HG03108 (cell line): Measurements from ENCODE around the gene CALN1.
"Not testable (repeated sequence)": the region's sequence is repeated elsewhere in the genome, so short reads cannot be mapped to it uniquely, and the experiment has no call there.

Source experiments
- ATAC-seq: cut with Tn5 transposase; IDR thresholded peaks from one replicate; pipeline ENCODE4 v1.9.1; 2021; ENCODE audit warnings: moderate library complexity; ENCODE audit not compliant: unreplicated experiment

Gene CALN1

DNA sequence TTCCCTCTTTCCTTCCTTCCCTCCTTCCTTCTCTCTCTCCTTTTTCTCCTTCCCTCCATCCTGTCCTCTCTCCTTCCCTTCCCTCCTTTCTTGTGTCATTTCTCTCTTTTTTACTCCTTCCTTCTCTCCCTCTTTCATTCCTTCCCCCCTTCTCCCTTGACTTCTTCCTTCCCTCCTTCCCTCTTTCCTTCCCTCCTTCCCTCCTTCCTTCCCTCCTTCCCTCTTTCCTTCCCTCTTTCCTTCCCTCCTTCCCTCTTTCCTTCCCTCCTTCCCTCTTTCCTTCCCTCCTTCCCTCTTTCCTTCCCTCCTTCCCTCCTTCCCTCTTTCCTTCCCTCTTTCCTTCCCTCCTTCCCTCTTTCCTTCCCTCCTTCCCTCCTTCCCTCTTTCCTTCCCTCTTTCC, 203.1 kb downstream of the CALN1 start:
- ATAC-seq: not testable (repeated sequence)

DNA sequence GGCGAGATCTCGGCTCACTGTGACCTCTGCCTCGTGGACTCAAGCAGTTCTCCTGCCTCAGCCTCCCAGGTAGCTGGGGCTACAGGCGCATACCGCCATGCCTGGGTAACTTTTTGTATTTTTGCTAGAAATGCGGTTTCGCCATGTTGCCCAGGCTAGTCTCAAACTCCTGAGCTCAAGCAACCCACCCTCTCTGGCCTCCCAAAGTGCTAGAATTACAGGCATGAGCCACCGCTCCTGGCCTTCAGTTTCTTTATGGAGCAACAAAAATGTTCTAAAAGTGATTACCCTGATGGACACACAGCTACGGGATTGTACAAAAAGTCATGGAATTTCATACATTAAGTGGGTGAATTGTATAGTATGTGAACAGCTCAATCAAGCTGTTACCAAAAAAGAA, 216.0 kb downstream of the CALN1 start:
- no peak for ATAC-seq

- no peak for ATAC-seq
Observed at GRCh38 chr7:72190919-72191318, 221.2 kb downstream of the CALN1 start.

DNA sequence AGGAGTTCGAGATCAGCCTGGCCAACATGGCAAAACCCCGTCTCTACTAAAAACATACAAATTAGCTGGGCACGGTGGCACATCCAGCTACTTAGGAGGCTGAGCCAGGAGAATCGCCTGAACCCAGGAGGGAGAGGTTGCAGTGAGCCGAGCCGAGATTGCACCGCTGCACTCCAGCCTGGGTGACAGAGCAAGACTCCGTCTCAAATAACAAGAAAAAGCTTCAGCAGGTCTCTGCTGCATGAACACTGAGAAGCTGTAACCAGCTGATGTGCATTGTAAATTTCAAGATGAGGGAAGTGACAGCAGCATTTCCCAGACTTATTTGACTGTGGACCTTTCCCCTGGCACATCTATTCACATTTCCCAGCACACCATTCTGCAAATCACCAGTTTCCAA, 222.0 kb downstream of the CALN1 start:
- no peak for ATAC-seq

DNA sequence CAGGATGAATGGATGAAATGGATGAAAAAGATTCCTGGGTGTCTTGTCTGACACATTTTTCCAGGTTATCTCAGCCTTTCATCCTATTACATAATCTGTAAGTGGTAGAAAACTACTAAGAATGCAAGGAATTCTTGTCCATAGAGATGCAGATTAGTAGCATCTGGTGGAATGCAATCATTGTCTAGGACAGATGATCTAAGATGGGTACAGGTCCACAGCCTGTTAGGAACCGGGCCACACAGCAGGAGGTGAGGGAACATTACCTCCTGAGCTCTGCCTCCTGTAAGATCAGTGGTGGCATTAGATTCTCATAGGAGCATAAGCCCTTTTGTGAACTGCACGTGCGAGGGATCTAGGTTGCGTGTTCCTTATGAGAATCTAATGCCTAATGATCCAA, 225.0 kb downstream of the CALN1 start:
- ATAC-seq: no peak

DNA sequence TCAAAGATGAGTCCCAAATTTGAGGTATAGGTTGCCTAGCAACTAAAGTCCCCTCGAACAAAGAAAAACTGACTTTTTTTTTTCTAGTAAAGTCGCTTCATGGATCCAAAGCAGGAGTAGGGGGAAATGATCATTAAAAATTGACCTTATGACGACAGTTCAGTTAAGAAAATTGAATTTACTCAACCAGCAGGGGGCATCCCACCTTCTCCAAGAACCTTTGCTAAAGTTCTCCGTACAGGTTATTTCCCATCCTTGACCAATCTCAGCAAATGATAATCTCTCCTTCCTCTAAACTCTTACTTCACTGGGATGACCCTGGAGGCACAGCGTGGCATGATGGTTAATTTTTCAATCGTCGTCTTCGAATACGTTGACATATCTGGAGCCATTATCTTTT, 228.3 kb downstream of the CALN1 start:
- no peak for ATAC-seq

GRCh38 chr7:72182036-72182435, 230.1 kb downstream of the CALN1 start:
- no peak for ATAC-seq

DNA sequence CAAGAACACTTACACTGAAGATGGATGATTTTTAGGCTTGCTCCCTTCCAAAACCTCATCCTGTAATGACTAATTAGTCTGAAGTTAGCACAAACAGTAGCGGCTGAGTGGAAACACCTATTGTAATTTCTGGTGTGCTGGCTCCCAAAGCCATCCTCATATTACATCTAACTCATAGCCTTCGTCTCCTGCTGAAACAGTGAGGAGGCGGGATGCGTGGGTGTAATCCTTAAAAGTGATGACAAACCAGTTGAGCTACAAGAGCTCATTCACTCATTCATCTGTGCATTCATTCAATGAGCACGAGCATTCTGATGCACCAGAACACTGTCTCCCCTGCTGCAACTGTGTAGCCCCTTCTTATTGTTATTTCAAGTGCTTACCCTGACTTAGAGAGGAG, 235.3 kb downstream of the CALN1 start:
- no peak for ATAC-seq

GRCh38 chr7:72170475-72170874, 241.7 kb downstream of the CALN1 start:
- no peak for ATAC-seq

- no peak for ATAC-seq
Observed at GRCh38 chr7:72163271-72163670, 248.9 kb downstream of the CALN1 start.

DNA sequence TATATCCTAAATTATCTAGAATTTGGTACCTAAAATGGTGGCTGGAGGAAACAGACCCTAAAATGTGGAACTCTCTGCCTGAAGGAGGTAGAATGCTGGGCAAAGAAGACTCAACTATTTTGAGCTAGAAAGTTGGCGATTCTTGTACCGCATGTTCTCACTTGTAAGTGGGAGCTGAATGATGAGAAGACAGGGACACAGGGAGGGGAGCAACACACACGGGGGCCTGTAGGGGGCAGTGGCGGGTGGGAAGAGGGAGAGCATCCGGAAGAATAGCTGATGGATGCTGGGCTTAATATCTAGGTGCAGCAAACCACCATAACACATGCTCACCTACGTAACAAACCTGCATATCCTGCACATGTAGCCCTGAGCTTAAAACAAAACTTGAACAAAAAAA, 250.6 kb downstream of the CALN1 start:
- ATAC-seq: no peak

GRCh38 chr7:72159911-72160310, 252.2 kb downstream of the CALN1 start:
- ATAC-seq: no peak

GRCh38 chr7:72156671-72157070, 255.5 kb downstream of the CALN1 start:
- ATAC-seq: no peak

DNA sequence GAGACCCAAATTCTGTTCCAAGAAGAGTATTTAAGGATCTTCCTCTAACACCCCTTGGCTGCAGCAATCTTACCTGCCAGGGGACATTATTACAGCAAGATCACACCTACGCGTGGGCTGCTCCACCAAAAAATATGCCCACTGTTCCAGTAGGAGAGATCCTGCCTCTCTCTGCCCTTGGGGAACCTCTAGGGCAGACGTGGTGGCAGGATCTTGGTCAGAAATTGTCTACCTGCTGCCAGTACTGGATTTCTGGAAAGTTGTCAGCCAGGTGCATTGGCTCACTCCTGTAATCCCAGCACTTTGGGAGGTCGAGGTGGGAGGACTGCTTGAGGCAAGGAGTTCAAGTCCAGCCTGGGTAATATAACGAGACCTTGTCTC, 259.0 kb downstream of the CALN1 start:
- ATAC-seq: no peak

DNA sequence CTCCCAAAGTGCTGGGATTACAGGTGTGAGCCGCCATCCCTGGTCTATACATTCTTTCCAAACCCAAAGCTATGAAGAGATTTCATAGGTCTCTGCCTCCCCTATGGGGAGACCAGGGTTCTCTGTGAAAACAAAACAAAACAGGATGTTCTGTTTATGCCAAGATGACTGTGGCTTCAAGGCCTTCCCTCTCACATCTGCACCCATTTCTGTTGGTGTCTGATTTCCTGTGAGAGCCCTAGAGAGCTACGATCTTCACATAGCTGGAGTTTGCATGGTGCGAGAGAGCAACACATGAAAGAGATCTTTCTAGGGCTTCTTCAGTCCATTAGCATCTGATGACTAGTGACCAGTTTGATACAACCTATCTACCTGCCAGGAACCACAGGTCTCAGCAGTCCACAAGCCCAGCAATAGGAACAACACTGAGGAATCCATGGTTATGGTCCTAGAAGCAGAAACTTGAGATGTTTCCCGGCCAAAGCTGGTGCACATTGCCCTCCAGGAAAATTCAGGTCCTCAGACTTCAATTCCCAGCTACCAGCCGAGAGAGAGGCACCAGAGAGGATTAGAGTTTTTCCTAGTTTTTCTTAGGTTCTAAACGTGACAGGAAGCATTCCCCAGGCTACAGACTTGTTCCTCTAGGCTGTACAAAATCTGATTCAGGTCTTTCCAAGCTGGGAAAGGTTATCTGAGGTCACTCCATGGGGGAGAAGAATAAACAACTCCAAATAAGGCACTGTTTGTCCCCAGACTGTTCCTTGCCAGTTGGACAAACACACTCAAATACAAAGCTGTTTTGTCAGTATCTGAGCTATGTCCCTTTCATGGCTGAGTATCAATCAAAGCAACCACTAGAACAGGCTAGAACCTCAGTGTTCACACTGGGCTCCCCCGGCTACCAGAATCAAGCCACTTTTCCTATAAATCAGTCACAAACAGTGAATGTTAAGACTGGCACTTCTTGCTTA, 259.7 kb downstream of the CALN1 start:
- ATAC-seq: no peak

DNA sequence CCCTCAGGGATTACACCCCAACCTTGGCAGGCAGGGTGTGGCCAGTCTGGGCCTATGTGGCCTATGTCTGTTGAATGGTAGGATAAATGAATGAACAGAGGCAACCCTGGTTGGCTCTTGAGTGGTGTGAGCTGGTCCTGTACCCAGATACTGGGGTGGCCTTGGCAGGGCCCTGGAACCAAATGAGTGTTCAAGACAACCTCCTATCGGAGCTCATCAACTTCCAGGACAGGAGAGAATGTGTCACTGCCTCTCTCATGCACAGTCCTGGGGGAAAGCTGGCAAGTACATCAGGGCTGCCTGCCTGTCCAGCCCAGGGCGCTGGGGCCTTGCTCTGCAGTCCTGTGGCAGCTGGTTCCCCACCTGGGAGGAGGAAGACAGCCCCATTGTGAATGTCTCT, 271.6 kb downstream of the CALN1 start:
- no peak for ATAC-seq

DNA sequence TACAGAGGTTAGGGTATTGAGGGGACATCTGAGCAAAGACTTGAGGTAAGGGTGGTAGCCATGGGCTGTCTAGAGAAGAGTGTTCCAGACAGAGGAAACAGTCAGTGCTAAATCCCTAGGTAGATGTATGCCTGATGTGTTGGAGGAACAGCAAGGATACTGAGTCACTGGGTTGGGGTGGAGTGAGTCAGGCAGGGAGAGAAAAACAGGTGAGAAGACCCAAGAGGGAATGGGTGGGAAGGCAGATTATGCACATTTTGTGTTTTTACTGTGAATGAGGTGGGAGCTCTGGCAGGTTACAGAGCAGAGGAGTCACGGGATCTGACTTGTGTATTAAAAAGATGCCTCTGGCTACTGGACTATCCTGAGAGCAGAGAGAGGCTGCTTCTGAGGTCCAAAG, 285.0 kb downstream of the CALN1 start:
- no peak for ATAC-seq

DNA sequence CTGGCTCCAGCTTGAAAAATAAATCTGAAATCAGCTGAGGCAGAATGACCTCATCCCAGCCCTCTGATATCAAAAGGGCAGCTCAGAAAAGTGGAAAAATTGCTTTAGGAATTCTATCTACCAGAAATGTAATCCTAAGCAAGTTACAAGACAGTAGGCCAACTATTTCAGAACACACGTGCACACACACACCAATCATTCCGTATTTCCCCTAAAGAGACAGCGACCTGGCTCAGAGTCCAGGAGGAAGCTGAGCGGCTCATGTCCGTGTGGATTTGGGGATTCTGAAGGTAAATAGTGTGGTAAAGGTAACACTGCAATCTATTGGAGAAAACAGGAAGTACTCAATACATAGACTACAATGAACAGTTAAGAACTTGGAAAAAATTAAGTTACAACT, 288.2 kb downstream of the CALN1 start:
- ATAC-seq: no peak

- no peak for ATAC-seq
Observed at GRCh38 chr7:72118366-72118765, 293.8 kb downstream of the CALN1 start.

DNA sequence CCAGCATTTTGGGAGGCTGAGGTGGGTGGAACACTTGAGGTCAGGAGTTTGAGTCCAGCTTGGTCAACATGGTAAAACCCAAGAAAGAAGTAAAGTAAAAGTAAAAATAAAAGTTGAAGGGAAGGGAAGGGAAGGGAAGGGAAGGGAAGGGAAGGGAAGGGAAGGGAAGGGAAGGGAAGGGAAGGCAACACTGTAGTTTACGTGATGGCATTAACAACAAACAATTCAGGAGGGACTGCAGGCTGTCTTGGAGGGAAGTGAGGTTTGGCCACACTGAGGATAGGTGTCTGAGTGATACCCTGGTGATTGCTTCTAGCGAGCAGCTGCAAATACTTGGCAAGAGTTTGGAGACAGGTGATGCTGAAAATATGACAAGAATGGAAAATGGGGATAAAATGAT, 298.0 kb downstream of the CALN1 start:
- no peak for ATAC-seq

- ATAC-seq: no peak
Observed at GRCh38 chr7:72112992-72113391, 299.1 kb downstream of the CALN1 start.

DNA sequence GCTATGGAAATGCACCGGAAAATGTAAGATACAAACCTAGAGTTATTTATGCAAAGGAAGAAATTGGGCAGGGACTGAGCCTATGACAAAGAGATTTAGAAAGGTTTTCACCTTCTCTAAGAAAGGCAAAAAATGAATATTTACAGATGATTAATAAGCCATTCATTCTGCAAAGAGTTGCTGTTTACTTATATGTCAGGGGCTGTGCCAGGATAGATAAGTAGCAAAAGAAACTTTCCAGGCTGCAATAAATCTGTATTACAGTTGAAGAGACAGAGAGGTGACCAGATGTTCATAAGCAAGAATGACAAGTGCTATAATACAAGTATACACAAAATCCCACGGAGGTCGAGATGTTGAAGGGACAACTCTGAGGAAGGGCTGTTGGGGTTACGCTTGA, 299.6 kb downstream of the CALN1 start:
- no peak for ATAC-seq

- no peak for ATAC-seq
Observed at GRCh38 chr7:72111086-72111485, 301.1 kb downstream of the CALN1 start.
